EL (cell line): ENCODE measurements around the gene ETFA.

Experiments used
- DNase-seq: peaks from one replicate; pipeline ENCODE4 v3.0.0-alpha.2; 2016

Gene ETFA

GRCh38 chr15:76311100-76311953 lies at the start of gene ETFA:
ETFA (minus strand) TSS chr15:76311469; CDS start chr15:76311388, 81 bp downstream.
- DNase-seq: peak; percentile 97

DNA sequence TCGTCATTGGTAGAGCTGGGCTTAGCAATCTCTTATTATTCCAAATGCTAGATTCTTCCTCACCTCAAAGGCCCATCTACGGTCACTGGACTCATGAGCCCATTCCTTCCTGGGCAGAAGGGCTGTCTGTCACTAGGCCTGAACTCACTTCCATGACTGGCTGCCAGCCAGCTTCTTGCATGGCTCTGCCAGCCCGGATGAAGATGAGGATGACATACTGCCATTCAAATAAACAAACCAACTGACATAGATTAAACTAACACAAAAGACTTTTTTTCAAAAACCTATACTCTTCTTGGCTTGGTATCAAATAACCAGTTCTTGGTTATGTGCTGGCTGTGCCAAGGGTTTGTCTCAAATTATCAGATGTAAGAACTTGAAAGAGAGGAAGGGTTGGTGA lies 49.1 kb upstream of the ETFA start:
- no peak for DNase-seq

DNA sequence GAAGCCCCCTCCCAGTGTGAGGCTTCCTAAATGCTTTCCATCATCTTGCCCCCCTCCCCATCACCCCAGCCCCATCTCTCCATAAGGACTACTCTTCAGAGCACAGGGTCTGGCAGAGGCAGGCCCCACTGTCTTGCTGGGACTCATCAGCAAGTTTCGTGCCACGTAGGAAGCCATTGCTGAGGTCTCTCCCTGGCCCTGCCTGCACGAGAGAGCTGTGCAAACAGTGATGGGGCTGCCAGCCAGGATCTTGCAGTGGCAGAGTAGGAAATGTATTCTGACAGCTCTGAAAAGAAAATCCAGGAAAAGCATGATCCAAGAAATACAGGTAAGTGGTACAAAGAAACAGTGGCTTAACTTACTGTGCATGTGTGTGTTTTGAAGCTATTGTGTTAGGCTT lies 47.9 kb upstream of the ETFA start:
- DNase-seq: no peak

GRCh38 chr15:76358453-76358852 lies 47.2 kb upstream of the ETFA start:
- no peak for DNase-seq

GRCh38 chr15:76354823-76355440 lies 43.7 kb upstream of the ETFA start:
- DNase-seq: no peak

GRCh38 chr15:76353903-76354302 lies 42.6 kb upstream of the ETFA start:
- DNase-seq: no peak

DNA sequence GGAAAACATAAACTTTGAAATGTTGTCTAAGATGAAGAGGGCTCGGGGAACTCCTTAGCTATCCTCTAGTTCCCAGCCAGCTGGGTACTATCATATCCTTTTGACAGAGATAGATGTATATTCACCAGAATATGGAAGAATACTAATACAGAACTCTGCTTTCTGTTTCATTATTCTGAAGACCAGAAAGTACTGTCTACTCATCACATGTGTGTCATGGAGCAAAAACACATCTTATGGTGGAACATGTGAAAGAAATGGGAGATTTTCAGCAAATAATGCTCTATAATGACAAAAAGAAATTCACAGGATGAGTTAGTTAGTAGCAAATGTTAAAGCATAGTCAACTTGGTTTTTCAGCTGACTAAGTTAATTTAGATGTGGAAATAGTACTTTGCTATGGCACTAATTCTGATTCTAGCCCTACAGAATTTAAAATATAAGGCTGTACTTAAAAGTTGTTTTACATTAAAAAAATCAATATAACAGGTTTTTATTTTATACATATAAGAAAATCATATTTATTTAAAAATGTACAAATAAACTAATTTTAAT lies 41.8 kb upstream of the ETFA start:
- no peak for DNase-seq

DNA sequence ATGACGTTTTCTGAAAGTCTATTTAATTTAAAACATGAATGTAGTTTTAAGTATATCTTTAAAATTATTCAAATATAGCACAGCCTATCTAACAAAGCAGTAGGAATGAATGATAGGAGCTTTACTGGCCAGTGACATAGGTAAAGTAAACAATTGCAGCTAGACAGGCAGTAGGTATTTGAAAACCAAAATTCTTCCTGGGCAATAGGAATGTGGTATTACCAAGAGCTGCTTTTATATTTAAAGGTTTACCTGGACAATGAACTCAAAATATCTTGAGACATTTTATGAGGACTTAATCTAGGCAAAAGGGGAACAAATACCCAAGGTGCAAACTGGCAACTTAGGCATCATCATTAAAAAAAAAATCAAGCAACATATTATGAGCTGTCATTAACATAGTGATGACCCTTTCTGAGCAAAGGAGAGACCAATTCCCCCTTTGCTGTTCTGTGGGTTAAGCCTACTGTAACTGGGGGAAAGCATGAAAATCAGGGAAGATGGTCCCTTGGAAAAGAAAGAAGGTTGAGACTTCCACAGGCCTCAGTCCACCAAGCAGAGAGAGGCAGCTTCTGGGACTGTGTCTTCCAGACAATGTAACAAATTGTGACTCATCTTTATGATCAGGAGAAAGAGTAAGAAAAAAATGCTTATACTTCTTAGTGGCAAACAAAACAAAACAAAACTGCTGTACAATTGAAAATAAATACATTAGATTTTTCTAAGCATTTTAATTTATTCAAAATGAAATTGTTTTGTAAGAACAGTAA lies 38.2 kb upstream of the ETFA start:
- peak; percentile 35 for DNase-seq

DNA sequence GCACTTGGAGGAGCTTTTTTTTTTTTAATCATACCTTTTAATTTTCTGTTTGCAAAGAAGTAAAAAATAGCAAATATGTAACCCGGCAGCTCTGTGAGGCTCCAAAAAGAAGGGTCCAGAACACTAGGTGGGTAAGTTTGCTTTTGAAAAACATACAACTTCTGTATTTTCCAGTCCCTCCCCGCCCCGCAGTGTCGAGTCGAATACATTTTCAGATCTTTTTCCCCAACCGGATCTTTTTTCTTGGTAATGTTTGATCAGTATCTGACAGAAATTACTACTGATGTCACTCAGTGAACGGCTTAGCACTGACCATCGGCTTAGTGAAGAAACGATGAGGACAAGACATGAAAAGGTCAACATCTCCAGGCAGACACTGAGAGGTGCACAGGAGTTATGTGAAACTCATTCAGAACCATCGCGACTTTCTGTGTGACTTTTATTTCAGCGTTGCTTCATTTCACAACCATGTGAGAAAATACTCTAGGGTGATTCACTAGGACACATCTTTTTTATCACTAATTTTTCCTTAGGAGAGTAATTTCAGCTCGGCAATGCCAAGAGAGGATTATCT lies 36.3 kb upstream of the ETFA start:
- DNase-seq: peak; percentile 38

- peak; percentile 73 for DNase-seq
Measured at GRCh38 chr15:76346669-76347481, 35.6 kb upstream of the ETFA start.

GRCh38 chr15:76345880-76346668 lies 34.8 kb upstream of the ETFA start:
- DNase-seq: peak; percentile 45

DNA sequence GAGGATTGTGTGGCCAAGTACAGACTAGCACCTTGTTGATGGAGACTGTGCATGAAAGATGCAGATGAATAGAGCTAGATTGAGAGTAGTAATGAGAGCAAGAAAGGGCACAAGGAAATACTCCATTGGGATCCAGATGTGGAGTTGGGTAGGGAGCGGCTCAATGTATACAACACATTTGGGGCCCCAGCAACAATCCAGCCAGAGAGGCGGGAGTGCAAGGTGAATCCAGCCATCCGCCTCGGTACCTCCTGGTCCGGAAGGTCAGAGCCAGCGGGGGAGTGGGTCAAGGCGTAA lies 34.3 kb upstream of the ETFA start:
- DNase-seq: no peak

- DNase-seq: no peak
Measured at GRCh38 chr15:76344893-76345582, 33.8 kb upstream of the ETFA start.

DNA sequence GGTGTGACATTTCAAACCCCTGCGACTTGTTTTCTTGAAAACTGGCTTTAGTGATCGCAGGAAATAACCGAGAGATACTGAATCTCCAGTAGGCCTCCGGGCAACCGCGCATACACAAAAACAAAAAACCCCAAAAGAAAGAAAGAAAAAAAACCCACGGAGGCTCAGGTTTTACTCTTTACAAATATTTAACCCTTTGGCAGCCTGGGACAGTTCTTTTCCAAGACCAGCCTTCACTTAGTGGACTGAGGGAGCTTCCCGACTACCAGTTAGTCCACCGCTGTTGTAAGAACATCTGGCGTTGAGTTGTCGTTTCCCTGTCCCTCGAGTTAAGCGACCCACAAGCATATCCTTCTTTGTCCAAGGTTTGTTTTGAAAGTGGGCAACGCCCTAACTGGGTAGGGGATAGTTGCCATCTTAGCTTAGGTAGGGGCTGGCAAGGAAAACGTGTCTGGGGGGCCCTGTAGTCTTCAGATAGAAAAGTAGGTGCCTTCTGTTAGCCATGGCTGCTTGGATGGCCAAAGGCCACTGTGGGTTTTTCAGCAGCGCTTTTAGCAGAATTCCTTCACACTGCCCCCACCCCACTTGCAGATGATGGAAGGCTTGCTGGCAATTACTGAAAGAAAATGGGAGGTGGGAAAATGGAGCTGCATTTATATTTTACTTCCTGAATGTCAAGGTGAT lies 32.2 kb upstream of the ETFA start:
- no peak for DNase-seq

DNA sequence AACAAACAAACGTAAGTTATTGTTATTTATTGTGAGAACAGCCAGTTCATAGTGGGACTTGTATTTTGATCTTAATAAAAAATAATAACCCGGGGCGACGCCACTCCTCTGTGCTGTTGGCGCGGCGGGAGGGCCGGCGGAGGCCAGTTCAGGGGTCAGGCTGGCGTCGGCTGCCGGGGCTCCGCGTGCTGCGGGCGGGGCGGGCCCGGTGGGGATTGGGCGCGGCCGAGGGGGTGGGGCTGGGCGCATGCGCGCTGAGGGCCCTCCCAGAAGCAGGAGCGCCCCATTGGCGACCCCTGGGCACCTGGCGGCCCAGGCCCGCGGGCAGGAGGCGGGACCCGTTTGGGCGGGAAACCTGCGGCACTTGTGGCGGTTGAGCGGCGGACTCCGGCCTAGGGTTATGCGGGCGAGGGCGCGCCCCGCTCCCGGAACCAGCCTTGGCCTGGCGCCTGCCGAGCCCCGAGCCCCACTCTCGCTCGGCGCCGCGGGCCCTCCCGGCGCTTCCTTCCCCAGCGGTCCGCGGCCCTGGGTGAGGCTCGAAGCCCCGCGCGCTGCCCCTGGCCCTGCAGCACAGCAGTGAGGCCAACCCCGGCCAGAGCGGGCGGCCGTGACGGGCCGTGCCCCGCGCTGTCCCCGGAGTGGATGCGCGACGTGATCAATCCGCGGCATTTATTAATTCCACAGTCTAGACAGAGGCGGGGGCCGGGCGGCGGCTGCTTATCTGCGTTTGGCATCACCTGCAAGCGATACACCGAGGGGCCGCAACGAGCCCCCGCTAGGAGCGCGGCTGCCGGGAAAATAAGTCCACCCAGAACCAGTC lies 31.3 kb upstream of the ETFA start:
- no peak for DNase-seq

DNA sequence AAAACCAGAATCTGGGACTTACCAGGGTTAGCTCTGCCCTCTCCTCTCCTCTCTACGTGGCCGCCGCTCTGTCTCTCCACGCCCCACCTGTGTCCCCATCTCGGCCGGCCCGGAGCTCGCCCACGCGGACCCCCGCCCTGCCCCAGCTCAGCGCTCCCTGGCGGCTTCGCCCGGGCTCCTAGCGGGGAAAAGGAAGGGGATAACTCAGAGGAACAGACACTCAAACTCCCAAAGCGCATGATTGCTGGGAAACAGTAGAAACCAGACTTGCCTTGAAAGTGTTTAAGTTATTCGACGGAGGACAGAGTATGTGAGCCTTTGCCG lies 30.8 kb upstream of the ETFA start:
- no peak for DNase-seq

- no peak for DNase-seq
Measured at GRCh38 chr15:76341366-76342057, 30.2 kb upstream of the ETFA start.

- DNase-seq: no peak
Measured at GRCh38 chr15:76340803-76341365, 29.6 kb upstream of the ETFA start.
